HepG2 (cell line): ENCODE measurements around the gene MAGEA10. TPM values are rescaled to one million over a fixed set of nuclear protein-coding genes. Genes with fewer than 3 reads are reported as not detected.

ENCODE experiments used
- ATAC-seq: fragments of 200-7000 bp; cut with Tn5 transposase; 3 replicates; pipeline ENCODE4 v1.9.1; 2020; ENCODE audit warnings: mild to moderate bottlenecking, moderate library complexity
- BruUV-seq: library from RNA; stranded (reverse); fragments of 400-500 nt; replicated peaks from 2 replicates; lab custom pipeline; 2021; lab: Mats Ljungman, UMichigan
- CTCF ChIA-PET: fragments of 300-600 bp; formaldehyde crosslinking; extraction: SDS; loops from one replicate; lab custom pipeline; 2021; ENCODE audit warnings: low total read pairs, inconsistent platforms, low intra/inter-chr PET ratio; lab: Yijun Ruan, JAX
- POLR2A ChIA-PET: fragments of 350-600 bp; sonication (Branson Sonifier 250); formaldehyde crosslinking; loops from one replicate; lab custom pipeline; 2020; ENCODE audit warnings: antibody characterized with exemption, inconsistent platforms; lab: Yijun Ruan, JAX
- DNase-seq: peaks from one replicate; pipeline ENCODE4 v3.0.0-alpha.2; 2015; ENCODE audit warnings: low spot score
- FAIRE-seq: peaks from 3 replicates; lab custom pipeline; 2011; peaks lifted over from hg19 to GRCh38; lab: Jason Lieb, UNC
- H2AFZ ChIP-seq: one replicate; pipeline ENCODE4 v1.6.1; 2011; ENCODE audit warnings: low read length, inconsistent platforms
- H3K27ac ChIP-seq: fragments of 300-600 bp; 3 replicates; pipeline ENCODE4 v1.8.0; 2011; ENCODE audit warnings: mixed run types, mild to moderate bottlenecking, mixed read lengths, low read length, inconsistent platforms; ENCODE audit not compliant: insufficient read depth; ENCODE audit errors: extremely low read length
- H3K27me3 ChIP-seq, 2 experiments: fragments of 200-600 bp in 1 of 2; 2 replicates in 1 of 2; 3 replicates in 1 of 2; pipeline versions ENCODE4 v1.6.0 to v1.8.0; 2011; ENCODE audit warnings: low read length in 2 of 2, mild to moderate bottlenecking in 2 of 2, moderate library complexity in 2 of 2, inconsistent platforms in 1 of 2; ENCODE audit not compliant: insufficient read depth in 2 of 2, control insufficient read depth in 1 of 2
- H3K36me3 ChIP-seq, 2 experiments: fragments of 200-600 bp in 1 of 2; replicated peaks in 1 of 2; 2 replicates in 1 of 2; 3 replicates in 1 of 2; pipeline versions ENCODE4 v1.5.1 to v1.8.0; 2011; ENCODE audit warnings: low read length in 2 of 2, inconsistent platforms in 1 of 2; ENCODE audit not compliant: insufficient read depth in 2 of 2, control insufficient read depth in 1 of 2
- H3K4me1 ChIP-seq: 2 replicates; pipeline ENCODE4 v1.5.1; 2012; ENCODE audit warnings: low read length, inconsistent platforms; ENCODE audit not compliant: insufficient read depth
- H3K4me2 ChIP-seq: 2 replicates; pipeline ENCODE4 v1.6.0; 2011; ENCODE audit warnings: low read depth, low read length, inconsistent platforms
- H3K4me3 ChIP-seq, 3 experiments: fragments of 200-600 bp in 1 of 3; sonication (generic), shearing (Covaris generic) in 1 of 3; replicated peaks in 1 of 3; 2 replicates each; pipeline ENCODE4 v1.5.1; 2011 to 2016; ENCODE audit warnings: low read length in 3 of 3, inconsistent platforms in 2 of 3, low read depth in 2 of 3, mild to moderate bottlenecking in 2 of 3, control low read depth in 1 of 3, mixed read lengths in 1 of 3; ENCODE audit not compliant: insufficient read depth in 1 of 3
- H3K79me2 ChIP-seq: one replicate; pipeline ENCODE4 v1.6.1; 2011; ENCODE audit warnings: low read length, inconsistent platforms; ENCODE audit not compliant: insufficient read depth
- H3K9ac ChIP-seq: 2 replicates; pipeline ENCODE4 v1.6.0; 2011; ENCODE audit warnings: mild to moderate bottlenecking, low read depth, low read length, inconsistent platforms; ENCODE audit not compliant: insufficient read depth
- H3K9me3 ChIP-seq: 2 replicates; pipeline ENCODE4 v1.5.1; 2012; ENCODE audit warnings: mild to moderate bottlenecking, low read length
- H4K20me1 ChIP-seq: 2 replicates; pipeline ENCODE4 v1.6.0; 2011; ENCODE audit warnings: inconsistent platforms, mild to moderate bottlenecking, low read length, moderate library complexity; ENCODE audit not compliant: insufficient read depth
- HHEX ChIP-seq: IDR thresholded peaks from 2 replicates; pipeline ENCODE4 v1.6.1; 2016; ENCODE audit warnings: control low read depth
- KDM3A ChIP-seq: IDR thresholded peaks from 2 replicates; pipeline ENCODE4 v1.6.1; 2018; ENCODE audit warnings: low read depth, missing compliant biosample characterization
- MED8 ChIP-seq: sonication (generic); formaldehyde crosslinking; IDR thresholded peaks from 2 replicates; pipeline ENCODE4 v1.8.1; 2023; ENCODE audit warnings: mild to moderate bottlenecking, missing genetic modification reagents; ENCODE audit not compliant: insufficient replicate concordance
- POLR2G ChIP-seq: fragments of 200-400 bp; formaldehyde crosslinking; IDR thresholded peaks from 2 replicates; pipeline ENCODE4 v1.6.1; 2018; ENCODE audit warnings: mild to moderate bottlenecking, low read depth, low read length, moderate library complexity
- TAF15 ChIP-seq: fragments of 200-400 bp; formaldehyde crosslinking; IDR thresholded peaks from one replicate; pipeline ENCODE4 v1.6.1; 2018; ENCODE audit warnings: mild to moderate bottlenecking, low read depth, low read length; ENCODE audit not compliant: poor library complexity, severe bottlenecking
- ZNF446 ChIP-seq: sonication (generic); formaldehyde crosslinking; IDR thresholded peaks from 2 replicates; pipeline ENCODE4 v1.5.0; 2020; ENCODE audit warnings: mild to moderate bottlenecking, missing genetic modification reagents
- ZNF678 ChIP-seq: sonication (generic); formaldehyde crosslinking; IDR thresholded peaks from 2 replicates; pipeline ENCODE4 v1.4.0; 2020; ENCODE audit warnings: mild to moderate bottlenecking, missing genetic modification reagents
- ZNF772 ChIP-seq: sonication (generic); formaldehyde crosslinking; IDR thresholded peaks from 2 replicates; pipeline ENCODE4 v1.5.0; 2020; ENCODE audit warnings: mild to moderate bottlenecking, missing genetic modification reagents
- WGBS: methylation state at CpG from one replicate; pipeline ENCODE4 v1.1.6; 2017; ENCODE audit warnings: low lambda C conversion rate; 5-methylcytosine and 5-hydroxymethylcytosine counted together
- in situ Hi-C: cut with HindIII; loops from 2 replicates; pipeline ENCODE4 v1.10.0; 2017; ENCODE audit warnings: low pct_unique_long_range_greater_than_20kb; ENCODE audit not compliant: extremely low pct_ligation_motif_present
- intact Hi-C: fragments of 100-400 bp; cut with micrococcal nuclease; formaldehyde crosslinking; loops from one replicate; pipeline ENCODE4 v1.10.0; 2022; ENCODE audit not compliant: unreplicated experiment
- polyA plus RNA-seq, 8 experiments: library from polyadenylated mRNA; depleted of rRNA in 3 of 8; stranded (reverse) in 7 of 8; unstranded in 1 of 8; fragments of >200 nt; fragmentation: Illumina TruSeq in 4 of 8; extraction: Trizol in 4 of 8; gene quantifications; 2 replicates each; pipeline versions ENCODE4 v1.2.1 to v1.2.3, GENCODE V29; 2011 to 2016; ENCODE audit warnings: low read depth in 4 of 8, missing spikeins in 1 of 8, mixed read lengths in 1 of 8; ENCODE audit not compliant: insufficient read depth in 1 of 8
- total RNA-seq, 5 experiments: library from RNA; depleted of rRNA; stranded (reverse); fragments of >200 nt; fragmentation: Illumina TruSeq; extraction: Trizol; gene quantifications; 2 replicates each; pipeline ENCODE4 v1.2.3, GENCODE V29; 2016; ENCODE audit warnings: low read depth in 1 of 5
- TF ChIP-seq, protein P1 (sequence below): sonication (generic); formaldehyde crosslinking; conservative IDR thresholded peaks from 2 replicates; pipeline ENCODE4 v1.8.0; 2022; ENCODE audit warnings: missing genetic modification reagents
- TF ChIP-seq, protein P2 (sequence below): IDR thresholded peaks from 2 replicates; pipeline ENCODE4 v1.4.0; 2020; ENCODE audit warnings: mild to moderate bottlenecking, missing genetic modification reagents
- TF ChIP-seq, protein P3 (sequence below): sonication (generic); formaldehyde crosslinking; IDR thresholded peaks from 2 replicates; pipeline ENCODE4 v1.5.0; 2020; ENCODE audit warnings: missing genetic modification reagents

Gene MAGEA10
- total and polyA plus RNA-seq, 2 of the 13 experiments (the other 11 are each of a cell fraction or from before 2014, with no cell fraction given) = not detected

DNA sequence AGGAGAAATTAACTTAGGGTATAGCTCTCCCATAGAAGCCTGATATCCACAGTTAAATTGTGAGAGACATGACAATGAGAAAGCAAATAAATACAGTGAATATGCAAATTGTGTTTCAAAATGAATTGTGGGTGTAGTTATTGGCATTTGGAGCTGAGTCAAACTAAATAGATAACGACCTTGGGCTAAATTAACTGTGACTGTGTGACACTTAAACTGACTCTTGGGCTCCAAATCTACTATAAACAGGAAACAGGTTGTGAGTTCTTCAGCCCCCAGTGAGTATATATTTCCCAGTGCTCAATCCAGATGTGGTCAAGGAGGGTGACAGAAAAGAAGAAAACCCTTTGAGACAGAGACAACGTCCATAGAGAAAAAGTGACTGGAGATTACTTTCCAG is 11.3 kb upstream of the MAGEA10 start:
- no peaks in the 10 kb centered on the region for H3K27me3 ChIP-seq
- ChIA-PET POLR2A (no interaction called here), CTCF (no interaction called here)
- no TSS peak for BruUV-seq
- FAIRE-seq (no peak), DNase-seq (no peak), ATAC-seq (no peak)
- H3K27ac ChIP-seq = no peak overlapping the region
- H4K20me1 ChIP-seq = no peaks in the 10 kb centered on the region
- WGBS = 0% methylated on average over 2 of the region's 2 CpGs
- no peak overlapping the region for H2AFZ ChIP-seq
- no peaks in the 10 kb centered on the region for H3K79me2 ChIP-seq
- H3K4me3 ChIP-seq = no peak overlapping the region
- no peaks in the 10 kb centered on the region for H3K9me3 ChIP-seq
- H3K4me1 ChIP-seq = no peaks in the 10 kb centered on the region
- intact Hi-C loops (no loop called here), in situ Hi-C loops (no loop called here)
- H3K4me2 ChIP-seq = no peak overlapping the region
- TF ChIP-seq, protein P1, sequence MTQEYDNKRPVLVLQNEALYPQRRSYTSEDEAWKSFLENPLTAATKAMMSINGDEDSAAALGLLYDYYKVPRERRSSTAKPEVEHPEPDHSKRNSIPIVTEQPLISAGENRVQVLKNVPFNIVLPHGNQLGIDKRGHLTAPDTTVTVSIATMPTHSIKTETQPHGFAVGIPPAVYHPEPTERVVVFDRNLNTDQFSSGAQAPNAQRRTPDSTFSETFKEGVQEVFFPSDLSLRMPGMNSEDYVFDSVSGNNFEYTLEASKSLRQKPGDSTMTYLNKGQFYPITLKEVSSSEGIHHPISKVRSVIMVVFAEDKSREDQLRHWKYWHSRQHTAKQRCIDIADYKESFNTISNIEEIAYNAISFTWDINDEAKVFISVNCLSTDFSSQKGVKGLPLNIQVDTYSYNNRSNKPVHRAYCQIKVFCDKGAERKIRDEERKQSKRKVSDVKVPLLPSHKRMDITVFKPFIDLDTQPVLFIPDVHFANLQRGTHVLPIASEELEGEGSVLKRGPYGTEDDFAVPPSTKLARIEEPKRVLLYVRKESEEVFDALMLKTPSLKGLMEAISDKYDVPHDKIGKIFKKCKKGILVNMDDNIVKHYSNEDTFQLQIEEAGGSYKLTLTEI (CRISPR knock-in tag) = no peak
- no peak for TF ChIP-seq ZNF772 (CRISPR knock-in tag)
- no peak for TF ChIP-seq POLR2G
- TF ChIP-seq MED8 = no peak
- TF ChIP-seq TAF15 = no peak
- TF ChIP-seq, protein P2, sequence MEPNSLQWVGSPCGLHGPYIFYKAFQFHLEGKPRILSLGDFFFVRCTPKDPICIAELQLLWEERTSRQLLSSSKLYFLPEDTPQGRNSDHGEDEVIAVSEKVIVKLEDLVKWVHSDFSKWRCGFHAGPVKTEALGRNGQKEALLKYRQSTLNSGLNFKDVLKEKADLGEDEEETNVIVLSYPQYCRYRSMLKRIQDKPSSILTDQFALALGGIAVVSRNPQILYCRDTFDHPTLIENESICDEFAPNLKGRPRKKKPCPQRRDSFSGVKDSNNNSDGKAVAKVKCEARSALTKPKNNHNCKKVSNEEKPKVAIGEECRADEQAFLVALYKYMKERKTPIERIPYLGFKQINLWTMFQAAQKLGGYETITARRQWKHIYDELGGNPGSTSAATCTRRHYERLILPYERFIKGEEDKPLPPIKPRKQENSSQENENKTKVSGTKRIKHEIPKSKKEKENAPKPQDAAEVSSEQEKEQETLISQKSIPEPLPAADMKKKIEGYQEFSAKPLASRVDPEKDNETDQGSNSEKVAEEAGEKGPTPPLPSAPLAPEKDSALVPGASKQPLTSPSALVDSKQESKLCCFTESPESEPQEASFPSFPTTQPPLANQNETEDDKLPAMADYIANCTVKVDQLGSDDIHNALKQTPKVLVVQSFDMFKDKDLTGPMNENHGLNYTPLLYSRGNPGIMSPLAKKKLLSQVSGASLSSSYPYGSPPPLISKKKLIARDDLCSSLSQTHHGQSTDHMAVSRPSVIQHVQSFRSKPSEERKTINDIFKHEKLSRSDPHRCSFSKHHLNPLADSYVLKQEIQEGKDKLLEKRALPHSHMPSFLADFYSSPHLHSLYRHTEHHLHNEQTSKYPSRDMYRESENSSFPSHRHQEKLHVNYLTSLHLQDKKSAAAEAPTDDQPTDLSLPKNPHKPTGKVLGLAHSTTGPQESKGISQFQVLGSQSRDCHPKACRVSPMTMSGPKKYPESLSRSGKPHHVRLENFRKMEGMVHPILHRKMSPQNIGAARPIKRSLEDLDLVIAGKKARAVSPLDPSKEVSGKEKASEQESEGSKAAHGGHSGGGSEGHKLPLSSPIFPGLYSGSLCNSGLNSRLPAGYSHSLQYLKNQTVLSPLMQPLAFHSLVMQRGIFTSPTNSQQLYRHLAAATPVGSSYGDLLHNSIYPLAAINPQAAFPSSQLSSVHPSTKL (CRISPR knock-in tag) = no peak
- TF ChIP-seq, protein P3, sequence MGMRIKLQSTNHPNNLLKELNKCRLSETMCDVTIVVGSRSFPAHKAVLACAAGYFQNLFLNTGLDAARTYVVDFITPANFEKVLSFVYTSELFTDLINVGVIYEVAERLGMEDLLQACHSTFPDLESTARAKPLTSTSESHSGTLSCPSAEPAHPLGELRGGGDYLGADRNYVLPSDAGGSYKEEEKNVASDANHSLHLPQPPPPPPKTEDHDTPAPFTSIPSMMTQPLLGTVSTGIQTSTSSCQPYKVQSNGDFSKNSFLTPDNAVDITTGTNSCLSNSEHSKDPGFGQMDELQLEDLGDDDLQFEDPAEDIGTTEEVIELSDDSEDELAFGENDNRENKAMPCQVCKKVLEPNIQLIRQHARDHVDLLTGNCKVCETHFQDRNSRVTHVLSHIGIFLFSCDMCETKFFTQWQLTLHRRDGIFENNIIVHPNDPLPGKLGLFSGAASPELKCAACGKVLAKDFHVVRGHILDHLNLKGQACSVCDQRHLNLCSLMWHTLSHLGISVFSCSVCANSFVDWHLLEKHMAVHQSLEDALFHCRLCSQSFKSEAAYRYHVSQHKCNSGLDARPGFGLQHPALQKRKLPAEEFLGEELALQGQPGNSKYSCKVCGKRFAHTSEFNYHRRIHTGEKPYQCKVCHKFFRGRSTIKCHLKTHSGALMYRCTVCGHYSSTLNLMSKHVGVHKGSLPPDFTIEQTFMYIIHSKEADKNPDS (CRISPR knock-in tag) = no peak
- no peak for TF ChIP-seq ZNF446 (CRISPR knock-in tag)
- TF ChIP-seq ZNF678 (CRISPR knock-in tag) = no peak
- no peak for TF ChIP-seq KDM3A (CRISPR knock-in tag)
- no peak for TF ChIP-seq HHEX (CRISPR knock-in tag)
- H3K9ac ChIP-seq = no peak overlapping the region
- H3K36me3 ChIP-seq = no peaks in the 10 kb centered on the region
